Measurements from ENCODE around the gene ADCY10.

DNA sequence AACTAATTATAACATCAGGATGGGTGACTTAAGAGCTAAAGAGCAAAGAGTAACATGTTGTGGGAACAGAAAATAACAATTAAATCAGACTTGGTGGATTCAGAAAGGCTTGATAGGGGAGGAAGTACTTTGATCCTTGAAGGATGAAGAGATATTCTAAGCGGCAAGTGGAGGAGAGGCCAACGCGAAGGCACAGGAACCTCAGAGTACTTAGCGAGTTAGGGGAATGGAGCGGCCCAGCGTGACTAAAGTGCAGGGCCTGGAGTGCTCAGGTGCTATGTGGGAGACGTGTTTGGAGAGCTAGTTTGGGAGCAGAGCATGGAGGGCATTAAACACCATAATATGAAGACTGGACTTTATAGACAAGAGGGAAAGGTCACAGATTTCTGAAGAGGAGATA lies 64.3 kb downstream of the ADCY10 start:
- TF ChIP-seq, protein P1, sequence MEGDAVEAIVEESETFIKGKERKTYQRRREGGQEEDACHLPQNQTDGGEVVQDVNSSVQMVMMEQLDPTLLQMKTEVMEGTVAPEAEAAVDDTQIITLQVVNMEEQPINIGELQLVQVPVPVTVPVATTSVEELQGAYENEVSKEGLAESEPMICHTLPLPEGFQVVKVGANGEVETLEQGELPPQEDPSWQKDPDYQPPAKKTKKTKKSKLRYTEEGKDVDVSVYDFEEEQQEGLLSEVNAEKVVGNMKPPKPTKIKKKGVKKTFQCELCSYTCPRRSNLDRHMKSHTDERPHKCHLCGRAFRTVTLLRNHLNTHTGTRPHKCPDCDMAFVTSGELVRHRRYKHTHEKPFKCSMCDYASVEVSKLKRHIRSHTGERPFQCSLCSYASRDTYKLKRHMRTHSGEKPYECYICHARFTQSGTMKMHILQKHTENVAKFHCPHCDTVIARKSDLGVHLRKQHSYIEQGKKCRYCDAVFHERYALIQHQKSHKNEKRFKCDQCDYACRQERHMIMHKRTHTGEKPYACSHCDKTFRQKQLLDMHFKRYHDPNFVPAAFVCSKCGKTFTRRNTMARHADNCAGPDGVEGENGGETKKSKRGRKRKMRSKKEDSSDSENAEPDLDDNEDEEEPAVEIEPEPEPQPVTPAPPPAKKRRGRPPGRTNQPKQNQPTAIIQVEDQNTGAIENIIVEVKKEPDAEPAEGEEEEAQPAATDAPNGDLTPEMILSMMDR (conservative IDR thresholded peaks at IDR 0.05; ENCODE audit: low read depth in 2 of 2), result no peak
- TF ChIP-seq POLR2AphosphoS5 (IDR thresholded peaks at IDR 0.05; ENCODE audit: low read depth) (no peak), EZH2 (IDR thresholded peaks at IDR 0.05; ENCODE audit: low read depth, unreplicated experiment) (no peak), EZH2phosphoT487 (IDR thresholded peaks at IDR 0.05; ENCODE audit: unreplicated experiment) (no peak), JUNB (IDR thresholded peaks at IDR 0.05; ENCODE audit: unreplicated experiment) (no peak), CREB1 (CRISPR knock-in tag; IDR thresholded peaks at IDR 0.05; ENCODE audit: low read depth) (no peak), ZNF114 (CRISPR knock-in tag; IDR thresholded peaks at IDR 0.05) (no peak), STAT1 (IDR thresholded peaks at IDR 0.05; ENCODE audit: unreplicated experiment) (no peak), ZNF331 (CRISPR knock-in tag; IDR thresholded peaks at IDR 0.05; ENCODE audit: low read depth) (no peak)
- TF ChIP-seq, protein P2, sequence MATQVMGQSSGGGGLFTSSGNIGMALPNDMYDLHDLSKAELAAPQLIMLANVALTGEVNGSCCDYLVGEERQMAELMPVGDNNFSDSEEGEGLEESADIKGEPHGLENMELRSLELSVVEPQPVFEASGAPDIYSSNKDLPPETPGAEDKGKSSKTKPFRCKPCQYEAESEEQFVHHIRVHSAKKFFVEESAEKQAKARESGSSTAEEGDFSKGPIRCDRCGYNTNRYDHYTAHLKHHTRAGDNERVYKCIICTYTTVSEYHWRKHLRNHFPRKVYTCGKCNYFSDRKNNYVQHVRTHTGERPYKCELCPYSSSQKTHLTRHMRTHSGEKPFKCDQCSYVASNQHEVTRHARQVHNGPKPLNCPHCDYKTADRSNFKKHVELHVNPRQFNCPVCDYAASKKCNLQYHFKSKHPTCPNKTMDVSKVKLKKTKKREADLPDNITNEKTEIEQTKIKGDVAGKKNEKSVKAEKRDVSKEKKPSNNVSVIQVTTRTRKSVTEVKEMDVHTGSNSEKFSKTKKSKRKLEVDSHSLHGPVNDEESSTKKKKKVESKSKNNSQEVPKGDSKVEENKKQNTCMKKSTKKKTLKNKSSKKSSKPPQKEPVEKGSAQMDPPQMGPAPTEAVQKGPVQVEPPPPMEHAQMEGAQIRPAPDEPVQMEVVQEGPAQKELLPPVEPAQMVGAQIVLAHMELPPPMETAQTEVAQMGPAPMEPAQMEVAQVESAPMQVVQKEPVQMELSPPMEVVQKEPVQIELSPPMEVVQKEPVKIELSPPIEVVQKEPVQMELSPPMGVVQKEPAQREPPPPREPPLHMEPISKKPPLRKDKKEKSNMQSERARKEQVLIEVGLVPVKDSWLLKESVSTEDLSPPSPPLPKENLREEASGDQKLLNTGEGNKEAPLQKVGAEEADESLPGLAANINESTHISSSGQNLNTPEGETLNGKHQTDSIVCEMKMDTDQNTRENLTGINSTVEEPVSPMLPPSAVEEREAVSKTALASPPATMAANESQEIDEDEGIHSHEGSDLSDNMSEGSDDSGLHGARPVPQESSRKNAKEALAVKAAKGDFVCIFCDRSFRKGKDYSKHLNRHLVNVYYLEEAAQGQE (IDR thresholded peaks at IDR 0.05; ENCODE audit: unreplicated experiment), result no peak
- TF ChIP-seq, protein P3, sequence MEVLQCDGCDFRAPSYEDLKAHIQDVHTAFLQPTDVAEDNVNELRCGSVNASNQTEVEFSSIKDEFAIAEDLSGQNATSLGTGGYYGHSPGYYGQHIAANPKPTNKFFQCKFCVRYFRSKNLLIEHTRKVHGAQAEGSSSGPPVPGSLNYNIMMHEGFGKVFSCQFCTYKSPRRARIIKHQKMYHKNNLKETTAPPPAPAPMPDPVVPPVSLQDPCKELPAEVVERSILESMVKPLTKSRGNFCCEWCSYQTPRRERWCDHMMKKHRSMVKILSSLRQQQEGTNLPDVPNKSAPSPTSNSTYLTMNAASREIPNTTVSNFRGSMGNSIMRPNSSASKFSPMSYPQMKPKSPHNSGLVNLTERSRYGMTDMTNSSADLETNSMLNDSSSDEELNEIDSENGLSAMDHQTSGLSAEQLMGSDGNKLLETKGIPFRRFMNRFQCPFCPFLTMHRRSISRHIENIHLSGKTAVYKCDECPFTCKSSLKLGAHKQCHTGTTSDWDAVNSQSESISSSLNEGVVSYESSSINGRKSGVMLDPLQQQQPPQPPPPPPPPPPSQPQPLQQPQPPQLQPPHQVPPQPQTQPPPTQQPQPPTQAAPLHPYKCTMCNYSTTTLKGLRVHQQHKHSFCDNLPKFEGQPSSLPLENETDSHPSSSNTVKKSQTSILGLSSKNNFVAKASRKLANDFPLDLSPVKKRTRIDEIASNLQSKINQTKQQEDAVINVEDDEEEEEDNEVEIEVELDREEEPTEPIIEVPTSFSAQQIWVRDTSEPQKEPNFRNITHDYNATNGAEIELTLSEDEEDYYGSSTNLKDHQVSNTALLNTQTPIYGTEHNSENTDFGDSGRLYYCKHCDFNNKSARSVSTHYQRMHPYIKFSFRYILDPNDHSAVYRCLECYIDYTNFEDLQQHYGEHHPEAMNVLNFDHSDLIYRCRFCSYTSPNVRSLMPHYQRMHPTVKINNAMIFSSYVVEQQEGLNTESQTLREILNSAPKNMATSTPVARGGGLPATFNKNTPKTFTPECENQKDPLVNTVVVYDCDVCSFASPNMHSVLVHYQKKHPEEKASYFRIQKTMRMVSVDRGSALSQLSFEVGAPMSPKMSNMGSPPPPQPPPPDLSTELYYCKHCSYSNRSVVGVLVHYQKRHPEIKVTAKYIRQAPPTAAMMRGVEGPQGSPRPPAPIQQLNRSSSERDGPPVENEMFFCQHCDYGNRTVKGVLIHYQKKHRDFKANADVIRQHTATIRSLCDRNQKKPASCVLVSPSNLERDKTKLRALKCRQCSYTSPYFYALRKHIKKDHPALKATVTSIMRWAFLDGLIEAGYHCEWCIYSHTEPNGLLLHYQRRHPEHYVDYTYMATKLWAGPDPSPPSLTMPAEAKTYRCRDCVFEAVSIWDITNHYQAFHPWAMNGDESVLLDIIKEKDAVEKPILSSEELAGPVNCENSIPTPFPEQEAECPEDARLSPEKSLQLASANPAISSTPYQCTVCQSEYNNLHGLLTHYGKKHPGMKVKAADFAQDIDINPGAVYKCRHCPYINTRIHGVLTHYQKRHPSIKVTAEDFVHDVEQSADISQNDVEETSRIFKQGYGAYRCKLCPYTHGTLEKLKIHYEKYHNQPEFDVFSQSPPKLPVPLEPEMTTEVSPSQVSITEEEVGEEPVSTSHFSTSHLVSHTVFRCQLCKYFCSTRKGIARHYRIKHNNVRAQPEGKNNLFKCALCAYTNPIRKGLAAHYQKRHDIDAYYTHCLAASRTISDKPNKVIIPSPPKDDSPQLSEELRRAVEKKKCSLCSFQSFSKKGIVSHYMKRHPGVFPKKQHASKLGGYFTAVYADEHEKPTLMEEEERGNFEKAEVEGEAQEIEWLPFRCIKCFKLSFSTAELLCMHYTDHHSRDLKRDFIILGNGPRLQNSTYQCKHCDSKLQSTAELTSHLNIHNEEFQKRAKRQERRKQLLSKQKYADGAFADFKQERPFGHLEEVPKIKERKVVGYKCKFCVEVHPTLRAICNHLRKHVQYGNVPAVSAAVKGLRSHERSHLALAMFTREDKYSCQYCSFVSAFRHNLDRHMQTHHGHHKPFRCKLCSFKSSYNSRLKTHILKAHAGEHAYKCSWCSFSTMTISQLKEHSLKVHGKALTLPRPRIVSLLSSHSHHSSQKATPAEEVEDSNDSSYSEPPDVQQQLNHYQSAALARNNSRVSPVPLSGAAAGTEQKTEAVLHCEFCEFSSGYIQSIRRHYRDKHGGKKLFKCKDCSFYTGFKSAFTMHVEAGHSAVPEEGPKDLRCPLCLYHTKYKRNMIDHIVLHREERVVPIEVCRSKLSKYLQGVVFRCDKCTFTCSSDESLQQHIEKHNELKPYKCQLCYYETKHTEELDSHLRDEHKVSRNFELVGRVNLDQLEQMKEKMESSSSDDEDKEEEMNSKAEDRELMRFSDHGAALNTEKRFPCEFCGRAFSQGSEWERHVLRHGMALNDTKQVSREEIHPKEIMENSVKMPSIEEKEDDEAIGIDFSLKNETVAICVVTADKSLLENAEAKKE (CRISPR knock-in tag; IDR thresholded peaks at IDR 0.05), result no peak
- TF ChIP-seq, protein P4, sequence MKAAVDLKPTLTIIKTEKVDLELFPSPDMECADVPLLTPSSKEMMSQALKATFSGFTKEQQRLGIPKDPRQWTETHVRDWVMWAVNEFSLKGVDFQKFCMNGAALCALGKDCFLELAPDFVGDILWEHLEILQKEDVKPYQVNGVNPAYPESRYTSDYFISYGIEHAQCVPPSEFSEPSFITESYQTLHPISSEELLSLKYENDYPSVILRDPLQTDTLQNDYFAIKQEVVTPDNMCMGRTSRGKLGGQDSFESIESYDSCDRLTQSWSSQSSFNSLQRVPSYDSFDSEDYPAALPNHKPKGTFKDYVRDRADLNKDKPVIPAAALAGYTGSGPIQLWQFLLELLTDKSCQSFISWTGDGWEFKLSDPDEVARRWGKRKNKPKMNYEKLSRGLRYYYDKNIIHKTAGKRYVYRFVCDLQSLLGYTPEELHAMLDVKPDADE (IDR thresholded peaks at IDR 0.05), result no peak

All from GM23338 (cell line).